Posterior vena cava (tissue), 2 donors: Measurements from ENCODE around the gene LHPP. TPM values are rescaled to one million over a fixed set of nuclear protein-coding genes. Genes with fewer than 3 reads are reported as not detected.
A peak's percentile ranks its signal among the peaks of the same experiment; 100 is the strongest.

Source experiments
- DNase-seq: peaks from one replicate; pipeline ENCODE4 v3.0.0-alpha.2; 2020; ENCODE audit warnings: low spot score
- intact Hi-C, 2 donors: fragments of 100-400 bp; cut with DNase I; formaldehyde crosslinking; loops; one replicate each; pipeline versions ENCODE4 v1.14.1 to v1.14.2; 2022 to 2023
- total RNA-seq, 2 donors: library from RNA; stranded (reverse); fragmentation: NEBNext Ultra II Directional; extraction: Animal tissue kit (Norgen Biotek cat#: 25700); gene quantifications; one replicate each; pipeline ENCODE4 v1.2.1, GENCODE V29; 2021
- donor health status: DM: yes; HTN: yes; CAD: no.
- donor health status: DM: yes; HTN: yes; CAD: no.

LHPP gene
- total RNA-seq, 2 donors from 2014 or later = 11.9 to 13.0 TPM

DNA sequence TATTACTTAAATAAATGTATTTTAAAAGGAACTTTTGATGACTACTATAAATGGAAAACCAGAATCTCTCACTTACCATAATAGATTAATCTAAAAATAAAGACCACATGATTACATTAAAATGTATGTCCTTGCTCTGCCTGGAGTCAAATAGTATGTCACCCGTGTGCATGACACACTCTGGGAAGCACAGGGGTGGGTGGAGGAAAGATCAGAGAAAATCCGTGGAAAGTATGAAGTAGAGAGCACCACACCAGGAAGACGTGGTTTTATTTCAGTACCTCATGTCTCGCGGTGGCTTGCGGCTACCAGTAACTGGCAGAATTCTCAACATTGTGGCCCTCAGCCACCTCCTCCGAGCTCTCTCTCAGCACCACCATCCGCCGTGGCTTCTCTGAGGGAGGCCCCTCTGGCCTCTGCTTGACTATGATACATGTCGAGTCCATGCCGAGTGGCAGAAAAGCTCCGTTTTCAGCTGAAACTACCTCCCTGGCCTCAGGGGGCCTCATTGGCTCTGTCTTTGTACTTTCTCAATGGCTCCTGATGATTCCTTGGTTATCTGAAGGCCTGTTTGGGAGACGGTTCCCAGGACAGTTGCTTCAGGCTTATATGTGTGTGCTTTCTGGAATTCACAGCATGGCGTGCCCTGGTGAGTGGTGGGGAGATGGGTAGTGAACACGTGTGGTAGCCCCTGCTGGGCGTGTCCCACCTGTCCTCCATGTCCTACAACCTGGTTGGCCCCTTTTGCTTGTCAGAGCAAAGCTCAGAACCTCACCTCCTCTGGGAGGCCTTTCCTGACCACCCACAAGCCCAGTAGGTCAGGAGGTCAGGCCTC is 49.8 kb downstream of the LHPP start:
- intact Hi-C loops = no loop called here
- DNase-seq = peak; percentile 36

DNA sequence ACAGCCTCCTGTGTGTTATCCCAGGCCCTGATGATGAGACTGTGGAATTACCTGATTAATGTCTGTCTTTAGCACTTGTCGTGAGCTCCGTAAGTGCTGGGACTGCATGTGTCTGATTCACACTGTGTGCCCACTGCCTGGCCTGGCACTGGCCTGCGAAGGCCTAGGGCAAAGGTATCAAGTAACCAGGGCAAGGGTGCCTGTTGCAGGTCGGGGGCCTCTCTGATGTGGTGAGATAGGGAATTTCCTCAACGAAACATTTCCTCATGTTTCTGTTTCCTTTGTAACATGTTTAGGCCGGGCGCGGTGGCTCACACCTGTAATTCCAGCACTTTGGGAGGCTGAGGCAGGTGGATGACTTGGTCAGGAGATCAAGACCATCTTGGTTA is 50.4 kb downstream of the LHPP start:
- intact Hi-C loops = no loop called here
- peak; percentile 65 for DNase-seq

DNA sequence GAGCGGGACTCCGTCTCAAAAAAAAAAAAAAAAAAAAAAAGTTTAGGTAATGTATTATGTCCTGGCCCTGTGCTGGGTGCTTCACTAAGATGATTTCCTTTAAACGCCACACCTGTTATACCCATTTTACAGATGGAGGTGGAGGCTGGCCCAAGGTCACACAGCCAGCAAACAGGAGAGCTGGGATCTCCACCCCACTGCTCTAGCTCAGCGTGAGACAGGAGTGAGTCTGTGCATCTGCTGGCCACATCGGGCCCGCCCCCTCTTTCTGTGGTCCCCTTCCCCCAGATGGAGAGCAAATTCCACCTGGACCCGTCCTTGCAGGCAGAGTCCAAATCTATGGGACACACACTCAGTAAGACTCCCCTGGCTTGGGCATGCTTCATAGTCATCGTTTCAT is 51.0 kb downstream of the LHPP start:
- intact Hi-C loops = no loop called here
- DNase-seq = peak; percentile 64

DNA sequence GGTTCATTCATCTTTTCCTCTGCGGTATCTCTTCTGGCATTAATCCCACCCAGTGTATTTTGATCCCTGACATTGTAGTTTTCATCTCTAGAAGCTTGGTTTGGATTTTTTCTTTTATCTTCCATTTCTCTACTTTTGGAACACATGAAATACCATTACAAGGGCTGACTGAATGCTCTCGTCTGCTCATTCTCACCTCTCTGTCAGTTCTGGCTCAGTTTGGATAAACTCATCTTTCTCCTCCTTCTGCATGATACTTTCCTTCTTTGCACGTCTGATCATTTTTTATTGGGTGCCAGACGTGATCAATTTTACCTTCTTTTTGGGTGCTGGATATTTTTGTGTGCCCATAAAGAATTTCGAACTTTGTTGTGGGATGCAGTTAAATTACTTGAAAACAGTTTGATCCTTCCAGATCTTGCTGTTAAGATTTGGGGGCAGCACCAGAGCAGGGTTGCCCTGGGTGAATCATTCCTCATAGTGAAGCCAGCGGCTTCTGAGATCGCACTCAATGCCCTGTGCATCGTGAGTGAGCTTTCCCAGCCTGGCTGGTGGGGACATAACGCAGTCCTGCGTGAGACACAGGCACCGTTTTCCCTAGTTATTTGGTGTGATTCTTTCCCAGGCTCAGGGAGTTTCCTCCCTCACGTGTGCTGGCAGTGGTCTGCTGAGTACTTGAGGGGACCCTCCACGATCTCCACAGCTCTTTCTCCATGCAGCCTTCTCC is 53.8 kb downstream of the LHPP start:
- peak; percentile 30 for DNase-seq
- intact Hi-C loops = no loop called here

DNA sequence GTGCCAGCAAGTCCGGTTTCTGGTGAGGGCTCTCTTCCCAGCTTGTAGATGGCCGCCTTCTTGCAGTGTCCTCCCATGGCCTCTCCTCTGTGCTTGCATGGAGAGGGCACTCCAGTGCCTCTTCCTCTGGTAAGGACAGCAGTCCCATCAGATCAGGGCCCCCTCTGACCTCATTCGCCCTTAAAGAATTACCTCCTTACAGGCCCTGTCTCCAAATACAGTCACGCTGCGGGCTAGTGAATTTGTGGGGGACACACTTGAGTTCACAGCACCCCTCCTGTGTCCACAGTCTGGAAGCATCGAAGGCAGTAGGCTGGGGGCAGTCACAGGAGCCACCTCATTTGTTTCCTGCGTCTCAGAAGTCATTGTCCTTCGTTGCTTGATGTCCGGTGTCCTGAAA is 54.6 kb downstream of the LHPP start:
- intact Hi-C loops = no loop called here
- peak; percentile 58 for DNase-seq

DNA sequence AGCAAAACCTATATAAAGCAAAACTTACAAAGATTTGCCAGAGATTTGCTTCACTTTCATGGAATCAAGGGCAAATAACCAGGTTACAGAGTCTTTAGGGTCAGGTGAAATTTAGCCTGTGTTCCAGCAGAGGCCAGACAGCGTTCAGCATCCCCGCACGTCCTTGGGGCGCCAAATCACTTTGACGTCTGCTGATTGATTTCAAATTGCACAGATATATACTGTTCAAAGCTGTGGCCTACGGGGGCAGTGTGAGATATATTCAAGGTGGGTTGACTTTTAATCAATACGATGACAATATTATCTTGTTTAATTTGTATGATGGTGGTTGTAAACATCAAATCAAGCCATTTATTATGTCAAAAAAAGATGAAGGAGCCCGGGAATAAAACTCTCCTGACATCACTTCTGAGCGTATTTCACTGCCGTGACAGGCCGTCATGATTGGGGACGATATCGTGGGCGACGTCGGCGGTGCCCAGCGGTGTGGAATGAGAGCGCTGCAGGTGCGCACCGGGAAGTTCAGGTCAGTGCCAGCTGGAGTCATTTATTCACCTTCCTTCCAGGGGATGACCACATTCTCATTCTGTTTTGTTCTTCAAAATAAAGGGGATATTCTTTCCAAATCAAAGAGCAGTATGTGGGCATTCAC is 55.2 kb downstream of the LHPP start:
- intact Hi-C loops = no loop called here
- DNase-seq = peak; percentile 42

DNA sequence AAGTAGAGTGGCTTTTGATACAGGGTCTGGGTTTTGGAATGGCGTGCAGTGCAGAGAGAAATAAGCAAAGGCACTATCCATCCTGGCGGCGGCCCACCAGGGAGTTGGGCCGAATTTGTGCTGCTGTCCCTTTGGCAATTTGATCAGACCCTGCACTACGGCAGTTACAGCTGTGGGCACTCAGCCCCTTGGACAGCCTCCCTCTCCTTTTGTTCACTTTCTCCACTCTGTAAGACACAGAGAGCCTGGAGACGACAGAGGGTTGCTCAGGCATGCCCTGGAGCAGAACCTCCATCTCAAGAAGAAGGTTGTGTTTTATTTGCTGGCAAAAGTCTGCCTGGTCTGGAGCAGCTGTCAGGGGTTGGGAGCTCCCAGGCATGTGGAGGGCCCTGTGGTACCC is 55.8 kb downstream of the LHPP start:
- intact Hi-C loops = no loop called here
- DNase-seq = peak; percentile 62

DNA sequence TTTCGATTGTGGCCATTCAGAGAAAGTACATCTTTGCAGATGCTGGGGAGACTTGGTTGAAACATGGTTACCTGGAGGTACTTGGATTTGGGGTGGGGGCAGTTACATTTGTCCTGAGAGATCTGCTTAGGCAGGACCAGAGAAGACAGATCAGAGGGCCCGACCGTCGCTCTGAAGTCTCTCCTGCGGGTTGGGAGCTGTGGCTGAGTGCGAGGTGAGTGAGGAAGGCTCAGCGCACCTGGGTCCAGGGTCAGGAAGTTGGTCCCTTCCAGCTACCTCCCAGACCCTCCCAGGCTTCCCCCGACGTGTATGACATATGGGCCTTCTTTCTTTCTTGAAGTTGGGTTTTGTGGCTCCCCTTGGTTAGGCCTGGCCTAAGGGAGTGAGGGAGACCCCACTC is 56.3 kb downstream of the LHPP start:
- DNase-seq = peak; percentile 67
- intact Hi-C loops = no loop called here

DNA sequence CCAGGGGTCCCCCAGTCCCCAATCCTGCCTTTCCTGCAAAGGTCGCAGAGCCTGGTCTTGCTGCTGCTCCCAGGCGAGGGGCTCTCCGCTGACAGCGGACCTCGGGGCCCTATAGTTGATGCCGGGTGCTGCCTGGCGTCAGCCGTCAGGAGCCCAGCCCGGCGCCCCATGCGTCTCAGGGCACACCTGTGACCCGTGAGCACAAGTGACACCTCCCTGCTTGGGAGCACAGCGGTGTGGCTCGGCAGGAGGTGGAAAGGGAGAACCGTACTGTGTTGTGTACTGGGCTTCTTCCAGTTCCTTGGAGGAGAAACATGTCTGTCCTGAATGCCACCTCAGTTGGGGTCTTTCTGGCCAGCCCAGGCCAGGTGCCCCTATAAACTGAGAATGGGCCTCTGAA is 56.7 kb downstream of the LHPP start:
- peak; percentile 76 for DNase-seq
- intact Hi-C loops = no loop called here

DNA sequence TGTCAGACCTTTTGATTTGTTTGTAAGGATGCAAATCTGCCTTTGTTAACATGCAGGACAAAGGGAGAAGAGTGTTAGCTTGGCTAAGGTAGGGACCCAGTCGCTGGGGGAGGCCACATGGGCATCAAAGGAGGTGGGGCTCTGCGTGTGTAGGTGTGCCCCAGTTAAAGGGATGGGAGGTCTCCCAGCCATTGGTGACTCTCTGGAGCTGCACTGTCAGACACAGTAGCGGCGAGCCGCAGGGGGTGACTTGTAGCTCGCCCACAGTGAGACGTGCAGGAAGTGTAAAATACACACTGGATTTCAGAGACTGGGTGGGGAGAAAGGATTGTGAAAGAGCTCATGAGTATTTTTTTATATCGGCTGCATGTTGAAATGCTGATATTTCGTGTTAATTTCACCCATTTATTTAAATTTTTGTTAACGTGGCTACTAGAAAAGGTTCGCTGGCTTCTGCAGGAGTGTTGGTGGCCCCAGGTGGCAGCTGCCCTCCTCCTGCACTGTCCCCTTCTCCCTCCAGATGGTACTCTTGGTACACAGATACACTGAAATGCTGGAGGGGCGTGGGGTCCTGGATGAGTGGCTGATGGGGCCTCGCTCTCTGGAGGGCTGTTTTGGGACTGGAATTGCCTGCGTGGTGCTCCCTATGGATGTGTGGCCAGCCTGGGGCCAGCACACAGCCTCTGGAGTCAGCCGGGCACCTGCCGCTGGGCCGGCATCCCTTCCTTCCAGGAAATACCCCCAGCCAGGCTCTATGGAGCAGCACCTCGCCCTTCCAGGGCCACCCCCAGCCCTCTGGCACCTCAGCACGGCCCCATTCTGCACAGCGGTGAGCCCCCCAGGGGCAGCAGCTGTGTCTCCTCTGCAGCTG is 59.2 kb downstream of the LHPP start:
- intact Hi-C loops = no loop called here
- DNase-seq = peak; percentile 69

DNA sequence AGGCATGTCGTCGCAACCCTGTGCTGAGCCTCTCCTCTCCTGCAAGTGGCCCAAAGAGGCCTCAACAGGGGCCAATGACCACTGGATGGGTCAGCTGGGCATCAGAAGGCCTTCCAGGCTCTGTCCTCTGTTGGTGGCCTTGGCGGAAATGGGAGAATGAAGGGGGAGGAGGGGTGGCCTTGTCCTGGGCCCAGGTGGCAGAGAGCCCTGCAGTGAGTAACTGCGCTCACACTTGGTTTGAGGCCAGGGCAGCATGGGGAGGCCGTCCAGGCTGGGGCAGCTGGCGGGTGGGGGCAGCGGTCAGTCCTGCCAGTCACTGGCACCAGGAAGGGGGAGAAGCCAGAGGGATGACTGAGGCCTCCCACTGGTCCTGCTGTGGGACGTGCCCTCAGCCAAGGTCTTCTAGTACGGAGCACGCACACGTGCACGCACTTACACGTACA is 59.8 kb downstream of the LHPP start:
- intact Hi-C loops = no loop called here
- DNase-seq = peak; percentile 70

DNA sequence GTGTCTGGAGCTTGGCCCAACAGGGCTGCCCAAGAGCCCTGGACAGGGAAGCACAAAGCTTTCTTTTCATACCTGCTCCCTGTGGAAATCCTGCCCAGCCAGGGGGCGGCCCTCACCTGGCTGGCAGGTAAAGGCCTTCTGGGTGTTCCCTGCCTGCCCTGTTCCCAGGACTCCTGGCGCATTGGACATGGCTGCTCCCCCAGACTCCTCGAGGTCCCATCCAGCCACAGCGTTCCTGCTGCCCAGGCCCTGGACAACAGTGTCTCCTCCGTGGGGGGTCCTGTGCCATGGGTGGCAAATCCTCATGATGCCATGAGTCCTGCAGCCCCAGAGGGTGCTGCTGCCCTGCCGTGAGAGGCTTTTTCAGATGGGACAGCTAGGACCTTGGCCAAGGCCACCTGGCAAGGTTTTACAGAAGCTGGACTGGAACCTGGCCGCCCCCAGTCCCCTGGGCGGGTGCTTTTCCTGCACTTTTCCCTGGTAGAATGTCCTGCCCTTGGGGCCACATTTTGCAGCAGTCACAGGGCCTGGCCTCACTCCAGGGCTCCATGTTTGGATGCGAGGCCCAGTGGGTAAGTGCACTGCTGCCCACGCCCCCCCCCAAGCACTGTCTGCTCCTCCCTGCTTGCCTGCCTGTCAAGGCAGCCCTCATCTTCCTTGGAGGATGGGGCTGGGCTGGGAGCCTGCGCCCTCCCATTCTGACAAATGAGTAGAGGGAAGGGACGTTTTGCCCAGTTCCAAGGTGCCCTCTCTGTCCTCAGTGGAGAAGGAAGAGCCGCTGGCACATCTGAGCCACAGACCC is 60.7 kb downstream of the LHPP start:
- DNase-seq = peak; percentile 72

DNA sequence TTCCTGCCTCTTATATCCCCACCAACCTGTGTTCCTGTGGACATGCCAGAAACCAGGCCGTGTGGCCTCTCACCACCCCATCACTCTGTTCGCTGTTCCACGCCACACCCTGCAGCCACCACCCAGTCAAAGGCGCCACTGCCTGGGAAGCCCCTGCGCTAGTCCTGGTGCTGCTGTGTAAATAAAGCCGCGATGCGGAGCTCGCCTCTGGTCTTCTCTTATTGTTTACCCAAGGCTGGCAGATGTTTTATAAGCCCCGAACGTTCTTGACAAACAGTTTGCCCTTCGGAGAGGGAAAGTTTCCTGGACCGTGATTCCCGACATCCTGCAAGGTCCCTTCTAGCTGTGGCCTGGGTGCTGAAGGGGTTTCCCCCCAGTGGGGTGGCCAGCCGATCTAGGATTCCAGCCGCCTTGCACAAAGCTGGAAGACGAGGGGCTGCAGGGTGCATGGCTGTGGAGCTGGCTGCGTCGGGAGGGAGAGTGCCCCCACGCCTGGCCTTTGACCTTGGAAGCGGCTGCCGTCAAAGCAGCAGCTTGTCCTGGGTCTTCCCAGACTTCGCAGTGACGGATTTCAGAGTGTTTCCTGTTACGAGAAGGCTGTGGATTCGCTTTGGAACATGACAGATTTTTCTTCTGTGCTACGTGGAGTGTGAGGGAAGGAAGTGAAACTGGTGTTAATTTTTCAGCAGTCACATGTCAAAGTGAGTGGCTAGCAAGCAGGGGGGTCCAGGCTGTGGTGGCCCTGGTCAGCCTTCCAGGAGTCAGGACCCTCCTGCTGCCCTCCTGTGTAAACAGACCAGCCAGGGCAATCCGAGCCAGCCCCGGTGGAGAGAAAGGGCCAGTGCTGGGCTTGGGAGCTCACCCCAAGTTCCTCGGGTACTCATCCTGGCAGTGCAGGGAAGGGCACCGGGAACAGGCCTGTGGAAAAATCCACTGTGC is 61.6 kb downstream of the LHPP start:
- peak; percentile 86 for DNase-seq
- intact Hi-C loops = no loop called here

More for the DNA sequence above, 60.7 kb downstream of the LHPP start:
- intact Hi-C loops = no loop called here

DNA sequence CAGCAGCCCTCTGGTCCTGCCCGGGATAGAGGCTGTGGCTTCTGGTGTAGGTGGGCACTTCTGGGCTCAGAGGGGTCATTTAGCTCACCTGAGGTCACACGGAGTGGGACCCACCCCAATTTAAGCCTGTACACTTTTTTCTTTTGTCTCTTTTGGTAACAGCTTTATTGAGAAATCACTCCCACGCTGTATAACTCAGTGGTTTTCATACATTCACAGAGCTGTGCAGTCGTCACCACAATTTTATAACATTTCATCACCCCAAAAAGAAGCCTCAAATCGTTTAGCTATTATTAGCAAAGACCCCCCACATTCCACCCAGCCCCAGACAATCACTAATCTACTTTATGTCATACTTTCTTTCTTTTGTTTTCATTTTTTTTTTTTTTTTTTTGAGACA is 62.3 kb downstream of the LHPP start:
- intact Hi-C loops = no loop called here
- no peak for DNase-seq

DNA sequence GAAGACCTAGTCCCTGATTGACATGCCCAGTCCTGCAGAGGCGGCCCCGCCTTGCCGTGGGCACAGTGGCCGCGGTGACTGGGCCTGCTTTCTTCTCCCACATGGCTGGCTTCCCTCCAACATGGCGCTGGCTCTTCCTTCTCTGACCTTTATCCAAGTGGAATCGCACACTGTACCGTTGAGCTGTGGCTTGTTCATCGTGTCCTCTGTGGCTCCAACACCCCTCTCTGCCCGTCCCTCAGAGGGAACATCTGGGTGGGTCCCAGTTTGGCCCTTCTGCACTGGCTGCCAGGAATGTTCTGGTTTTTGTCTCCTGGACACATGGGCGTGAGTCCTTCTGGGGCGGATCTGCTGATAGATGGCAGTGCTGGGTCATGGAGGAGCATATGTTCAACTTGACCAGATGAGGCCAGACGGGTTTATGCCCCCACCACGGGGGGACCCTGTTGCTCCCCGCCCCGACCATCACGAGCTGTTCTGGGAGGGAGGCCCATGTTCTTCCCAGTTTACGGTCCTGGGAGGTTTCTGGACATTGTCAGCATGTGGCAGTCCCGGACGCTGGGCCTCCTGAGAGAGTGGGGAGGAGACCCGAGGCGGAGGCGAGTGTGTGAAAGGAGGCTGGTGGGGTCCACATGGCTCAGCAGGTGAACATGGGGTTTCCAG is 63.5 kb downstream of the LHPP start:
- peak; percentile 74 for DNase-seq
- intact Hi-C loops = no loop called here

DNA sequence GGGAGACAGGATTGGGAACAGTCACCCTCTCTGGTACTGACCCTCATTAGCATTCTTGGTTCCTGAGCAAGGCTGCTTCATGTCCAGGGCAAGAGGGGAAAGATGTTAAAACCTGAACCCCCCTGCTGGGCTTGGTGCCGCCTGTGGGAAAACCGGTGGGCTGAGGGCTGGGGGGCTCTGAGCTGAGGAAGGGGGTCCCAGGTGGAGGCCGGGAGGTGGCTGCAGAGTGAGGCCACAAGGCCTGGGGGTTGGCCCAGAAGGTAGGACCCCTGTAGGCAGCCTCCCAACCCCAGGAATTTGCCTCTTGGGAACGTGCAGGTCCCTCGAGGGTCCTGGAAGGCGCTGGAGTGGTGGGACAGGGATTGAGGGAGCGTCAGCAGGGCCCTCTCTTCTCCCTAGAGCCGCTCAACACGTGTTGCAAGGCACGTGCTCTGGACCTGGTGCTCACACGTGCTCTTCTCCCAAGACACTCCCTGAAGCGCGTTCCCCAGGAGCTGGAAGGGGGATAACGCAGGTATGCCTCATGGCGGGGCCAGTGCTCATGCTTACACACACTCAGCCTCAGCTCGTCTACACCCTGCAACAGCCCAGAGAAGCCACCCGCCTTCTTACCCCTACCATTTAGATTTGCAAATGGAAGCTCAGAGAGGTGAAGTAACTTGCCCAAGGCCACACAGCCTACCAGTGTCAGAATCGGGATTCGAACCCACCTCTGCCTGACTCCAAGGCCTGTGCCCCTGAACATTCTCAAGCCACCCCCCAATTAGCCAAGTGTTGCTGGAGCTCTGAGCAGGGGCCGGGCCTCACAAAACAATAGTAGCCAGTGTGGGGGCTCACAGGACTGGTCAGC is 64.4 kb downstream of the LHPP start:
- peak; percentile 49 for DNase-seq
- intact Hi-C loops = no loop called here
